Thyroid gland (tissue), 4 donors: ENCODE data around the gene CYP21A2.
"Not testable (repeated sequence)": the region's sequence is repeated elsewhere in the genome, so short reads cannot be mapped to it uniquely, and the experiment has no call there.

Experiments
- CTCF ChIP-seq, 6 experiments: fragments of 200-600 bp in 3 of 6; fragments of 450-650 bp in 3 of 6; sonication (generic) in 3 of 6; IDR thresholded peaks; one replicate each; pipeline ENCODE4 v1.5.1; 2016 to 2019; ENCODE audit warnings: antibody characterized with exemption in 6 of 6, mild to moderate bottlenecking in 2 of 6, inconsistent platforms in 1 of 6, moderate library complexity in 1 of 6
- POLR2A ChIP-seq, 2 donors: fragments of 450-650 bp; IDR thresholded peaks; one replicate each; pipeline ENCODE4 v1.6.1; 2017; ENCODE audit warnings: antibody characterized with exemption in 2 of 2, mild to moderate bottlenecking in 2 of 2, moderate library complexity in 1 of 2

- not testable (repeated sequence) for TF ChIP-seq CTCF, POLR2A (IDR thresholded peaks at IDR 0.05)
Measured at GRCh38 chr6:32008037-32008436, 30.2 kb upstream of the CYP21A2 start.
